Tibial nerve (tissue), 4 donors: ENCODE measurements around the gene APLP2. TPM values are rescaled to one million over a fixed set of nuclear protein-coding genes. Genes with fewer than 3 reads are reported as not detected.

Experiments
- DNase-seq, 2 donors: peaks; one replicate each; pipeline ENCODE4 v3.0.0-alpha.2; 2019; ENCODE audit warnings: low spot score in 2 of 2
- H3K27ac ChIP-seq, 4 donors: fragments of 200-600 bp; sonication (generic) in 3 of 4; one replicate each; pipeline ENCODE4 v1.5.1; 2017 to 2019; ENCODE audit warnings: mild to moderate bottlenecking in 1 of 4
- H3K27me3 ChIP-seq, 2 donors: fragments of 200-600 bp; sonication (generic) in 1 of 2; one replicate each; pipeline versions ENCODE4 v1.5.1 to v1.6.0; 2017 to 2019
- H3K36me3 ChIP-seq, 3 donors: fragments of 200-600 bp; sonication (generic); one replicate each; pipeline ENCODE4 v1.5.1; 2018 to 2019
- H3K4me1 ChIP-seq, 4 donors: fragments of 200-600 bp; sonication (generic) in 3 of 4; one replicate each; pipeline ENCODE4 v1.5.1; 2017 to 2019
- H3K4me3 ChIP-seq, 4 donors: fragments of 200-600 bp; sonication (generic) in 3 of 4; one replicate each; pipeline ENCODE4 v1.5.1; 2017 to 2019; ENCODE audit warnings: mild to moderate bottlenecking in 1 of 4, moderate library complexity in 1 of 4
- H3K9me3 ChIP-seq, 4 donors: fragments of 200-600 bp; sonication (generic) in 3 of 4; one replicate each; pipeline ENCODE4 v1.5.1; 2017 to 2019
- CTCF ChIP-seq, 5 experiments: fragments of 200-600 bp in 3 of 5; fragments of 450-650 bp in 2 of 5; sonication (generic) in 3 of 5; IDR thresholded peaks; one replicate each; pipeline ENCODE4 v1.5.1; 2016 to 2019; ENCODE audit warnings: antibody characterized with exemption in 5 of 5, mild to moderate bottlenecking in 3 of 5, moderate library complexity in 2 of 5
- EP300 ChIP-seq, 2 donors: sonication (generic); formaldehyde crosslinking; IDR thresholded peaks; one replicate each; pipeline ENCODE4 v1.6.1; 2017; ENCODE audit warnings: antibody characterized with exemption in 2 of 2, mild to moderate bottlenecking in 1 of 2
- POLR2A ChIP-seq, 2 donors: fragments of 450-650 bp; IDR thresholded peaks; one replicate each; pipeline ENCODE4 v1.6.1; 2017; ENCODE audit warnings: antibody characterized with exemption in 2 of 2, mild to moderate bottlenecking in 2 of 2, moderate library complexity in 2 of 2
- WGBS, 2 donors: methylation state at CpG; one replicate each; pipeline ENCODE4 v1.1.5; 2018; 5-methylcytosine and 5-hydroxymethylcytosine counted together
- total RNA-seq, 4 donors: library from RNA; depleted of rRNA; stranded (reverse); fragments of >200 nt; gene quantifications; one replicate each; pipeline ENCODE4 v1.1.0, GENCODE V29; 2016

APLP2 gene
- total RNA-seq, 4 donors from 2014 or later: 200 to 229 (median 212) TPM

GRCh38 chr11:130052567-130052966 is 17.1 kb upstream of the APLP2 start:
- peaks cover 0 to 7% of the 10 kb centered on the region in 2 donors for H3K27me3 ChIP-seq
- no peaks in the 10 kb centered on the region for H3K9me3 ChIP-seq
- TF ChIP-seq POLR2A (IDR thresholded peaks at IDR 0.05): no peak
- TF ChIP-seq EP300 (IDR thresholded peaks at IDR 0.05): no peak
- TF ChIP-seq CTCF (IDR thresholded peaks at IDR 0.05): no peak
- DNase-seq: no peak
- 60 to 64% methylated on average over 3 of the region's 3 CpGs for WGBS, 2 donors
- no peaks in the 10 kb centered on the region for H3K36me3 ChIP-seq
- H3K4me3 ChIP-seq: no peak overlapping the region
- H3K4me1 ChIP-seq: peaks cover 0 to 9% (median 2%) of the 10 kb centered on the region in 4 donors
- no peak overlapping the region for H3K27ac ChIP-seq

- Histone ChIP-seq H3K4me1 (peaks cover 0 to 5% (median 2%) of the 10 kb centered on the region in 4 donors), H3K36me3 (no peaks in the 10 kb centered on the region), H3K4me3 (no peak overlapping the region), H3K27me3 (peaks cover 0 to 25% of the 10 kb centered on the region in 2 donors), H3K9me3 (no peaks in the 10 kb centered on the region), H3K27ac (no peak overlapping the region)
- no peak for DNase-seq
- TF ChIP-seq POLR2A (IDR thresholded peaks at IDR 0.05): no peak
- TF ChIP-seq CTCF (IDR thresholded peaks at IDR 0.05): no peak
- TF ChIP-seq EP300 (IDR thresholded peaks at IDR 0.05): no peak
- WGBS, 2 donors: 47 to 56% methylated on average over 2 of the region's 2 CpGs
Measured at GRCh38 chr11:130054966-130055365, 14.7 kb upstream of the APLP2 start.

- Histone ChIP-seq H3K27ac (no peak overlapping the region), H3K36me3 (no peaks in the 10 kb centered on the region), H3K9me3 (no peaks in the 10 kb centered on the region), H3K4me1 (peaks cover 0 to 2% (median 0%) of the 10 kb centered on the region in 4 donors), H3K4me3 (no peak overlapping the region), H3K27me3 (peaks cover 0 to 29% of the 10 kb centered on the region in 2 donors)
- 62 to 73% methylated on average over 5 of the region's 5 CpGs for WGBS, 2 donors
- no peak for DNase-seq
- TF ChIP-seq CTCF (IDR thresholded peaks at IDR 0.05) (no peak), EP300 (IDR thresholded peaks at IDR 0.05) (no peak), POLR2A (IDR thresholded peaks at IDR 0.05) (no peak)
Measured at GRCh38 chr11:130055617-130056016, 14.1 kb upstream of the APLP2 start.

GRCh38 chr11:130061017-130061416 is 8.7 kb upstream of the APLP2 start:
- H3K4me3 ChIP-seq: no peak overlapping the region
- TF ChIP-seq POLR2A (IDR thresholded peaks at IDR 0.05) (no peak), CTCF (IDR thresholded peaks at IDR 0.05) (no peak), EP300 (IDR thresholded peaks at IDR 0.05) (no peak)
- WGBS, 2 donors: 94% methylated on average over 1 of the region's 1 CpG
- H3K27ac ChIP-seq: no peak overlapping the region
- H3K27me3 ChIP-seq: peaks cover 0 to 29% of the 10 kb centered on the region in 2 donors
- no peaks in the 10 kb centered on the region for H3K9me3 ChIP-seq
- H3K4me1 ChIP-seq: no peaks in the 10 kb centered on the region
- H3K36me3 ChIP-seq: no peaks in the 10 kb centered on the region
- no peak for DNase-seq

GRCh38 chr11:130062026-130062425 is 7.7 kb upstream of the APLP2 start:
- 72 to 75% methylated on average over 4 of the region's 4 CpGs for WGBS, 2 donors
- Histone ChIP-seq H3K4me3 (no peak overlapping the region), H3K36me3 (no peaks in the 10 kb centered on the region), H3K27me3 (peaks cover 0 to 23% of the 10 kb centered on the region in 2 donors), H3K4me1 (no peaks in the 10 kb centered on the region), H3K27ac (no peak overlapping the region), H3K9me3 (no peaks in the 10 kb centered on the region)
- TF ChIP-seq POLR2A (IDR thresholded peaks at IDR 0.05) (no peak), CTCF (IDR thresholded peaks at IDR 0.05) (no peak), EP300 (IDR thresholded peaks at IDR 0.05) (no peak)
- no peak for DNase-seq
